ENCODE results near the gene ZBTB18.

ZBTB18 gene

GRCh38 chr1:244062156-244062725, 11.2 kb downstream of the ZBTB18 start:
- DNase-seq (ENCODE audit: low spot score), result no peak

- no peak for DNase-seq (ENCODE audit: low spot score)
These were observed 12.4 kb downstream of the ZBTB18 start for GRCh38 chr1:244063498-244063897.

GRCh38 chr1:244064621-244065020, 13.5 kb downstream of the ZBTB18 start:
- DNase-seq (ENCODE audit: low spot score), result no peak

GRCh38 chr1:244065063-244065793, 14.1 kb downstream of the ZBTB18 start:
- peak; percentile 30 for DNase-seq (ENCODE audit: low spot score)

- peak; percentile 44 for DNase-seq (ENCODE audit: low spot score)
These were observed 14.9 kb downstream of the ZBTB18 start for GRCh38 chr1:244065960-244066388.

- no peak for DNase-seq (ENCODE audit: low spot score)
These were observed 16.1 kb downstream of the ZBTB18 start for GRCh38 chr1:244066954-244067716.

- DNase-seq (ENCODE audit: low spot score), result no peak
These were observed 16.8 kb downstream of the ZBTB18 start for GRCh38 chr1:244067893-244068292.

- DNase-seq (ENCODE audit: low spot score), result no peak
These were observed 17.5 kb downstream of the ZBTB18 start for GRCh38 chr1:244068567-244068966.

- no peak for DNase-seq (ENCODE audit: low spot score)
These were observed 18.3 kb downstream of the ZBTB18 start for GRCh38 chr1:244069326-244069898.

- no peak for DNase-seq (ENCODE audit: low spot score)
These were observed 23.6 kb downstream of the ZBTB18 start for GRCh38 chr1:244074559-244075171.

GRCh38 chr1:244075247-244075722, 24.2 kb downstream of the ZBTB18 start:
- DNase-seq (ENCODE audit: low spot score), result no peak

- no peak for DNase-seq (ENCODE audit: low spot score)
These were observed 25.7 kb downstream of the ZBTB18 start for GRCh38 chr1:244076740-244077139.

- DNase-seq (ENCODE audit: low spot score), result no peak
These were observed 26.6 kb downstream of the ZBTB18 start for GRCh38 chr1:244077473-244078220.

- DNase-seq (ENCODE audit: low spot score), result no peak
These were observed 29.4 kb downstream of the ZBTB18 start for GRCh38 chr1:244080343-244080929.

- DNase-seq (ENCODE audit: low spot score), result no peak
These were observed 31.9 kb downstream of the ZBTB18 start for GRCh38 chr1:244082969-244083368.

GRCh38 chr1:244083383-244083943, 32.4 kb downstream of the ZBTB18 start:
- DNase-seq (ENCODE audit: low spot score), result no peak

- DNase-seq (ENCODE audit: low spot score), result no peak
These were observed 33.7 kb downstream of the ZBTB18 start for GRCh38 chr1:244084763-244085162.

- no peak for DNase-seq (ENCODE audit: low spot score)
These were observed 34.8 kb downstream of the ZBTB18 start for GRCh38 chr1:244085891-244086290.

- DNase-seq (ENCODE audit: low spot score), result no peak
These were observed 36.0 kb downstream of the ZBTB18 start for GRCh38 chr1:244087021-244087560.

GRCh38 chr1:244087611-244088010, 36.5 kb downstream of the ZBTB18 start:
- peak; percentile 80 for DNase-seq (ENCODE audit: low spot score)
